H9 (cell line): ENCODE measurements around the gene CTDSPL. TPM values are rescaled to one million over a fixed set of nuclear protein-coding genes. Genes with fewer than 3 reads are reported as not detected.

Experiments used
- DNase-seq: peaks from one replicate; pipeline ENCODE4 v3.0.0-alpha.2; 2017
- H2AFZ ChIP-seq: one replicate; pipeline ENCODE4 v1.6.1; 2013; ENCODE audit warnings: mild to moderate bottlenecking, low read length, control low read depth, moderate library complexity
- H2AK5ac ChIP-seq: 2 replicates; pipeline ENCODE4 v1.6.1; 2013; ENCODE audit warnings: low read length, control low read depth, mixed read lengths; ENCODE audit not compliant: insufficient read length
- H2BK120ac ChIP-seq: one replicate; pipeline ENCODE4 v1.6.1; 2013; ENCODE audit warnings: low read depth, mild to moderate bottlenecking, low read length, control low read depth, inconsistent platforms; ENCODE audit not compliant: poor library complexity, severe bottlenecking
- H2BK12ac ChIP-seq: 2 replicates; pipeline ENCODE4 v1.6.1; 2013; ENCODE audit warnings: low read length, control low read depth, mixed read lengths, low read depth; ENCODE audit not compliant: insufficient read length
- H2BK15ac ChIP-seq: 2 replicates; pipeline ENCODE4 v1.6.1; 2013; ENCODE audit warnings: low read depth, low read length, control low read depth
- H2BK20ac ChIP-seq: one replicate; pipeline ENCODE4 v1.6.1; 2013; ENCODE audit warnings: low read depth, mild to moderate bottlenecking, low read length, control low read depth, inconsistent platforms; ENCODE audit not compliant: poor library complexity, severe bottlenecking
- H2BK5ac ChIP-seq: 2 replicates; pipeline ENCODE4 v1.6.1; 2013; ENCODE audit warnings: low read length, control low read depth, mixed read lengths; ENCODE audit not compliant: insufficient read length
- H3K14ac ChIP-seq: 2 replicates; pipeline ENCODE4 v1.6.1; 2013; ENCODE audit warnings: low read length, control low read depth; ENCODE audit not compliant: insufficient read depth
- H3K18ac ChIP-seq: 2 replicates; pipeline ENCODE4 v1.6.1; 2013; ENCODE audit warnings: low read depth, mild to moderate bottlenecking, mixed read lengths, low read length, control low read depth; ENCODE audit not compliant: insufficient read length
- H3K23ac ChIP-seq: 2 replicates; pipeline ENCODE4 v1.6.1; 2013; ENCODE audit warnings: low read length, control low read depth, mixed read lengths, low read depth; ENCODE audit not compliant: insufficient read length
- H3K23me2 ChIP-seq: 2 replicates; pipeline ENCODE4 v1.6.1; 2013; ENCODE audit warnings: low read depth, mild to moderate bottlenecking, mixed read lengths, low read length, control low read depth; ENCODE audit not compliant: insufficient read length, poor library complexity, severe bottlenecking
- H3K27ac ChIP-seq: 2 replicates; pipeline ENCODE4 v1.5.1; 2013; ENCODE audit warnings: low read length, control low read depth, mixed read lengths, low read depth; ENCODE audit not compliant: insufficient read length
- H3K27me3 ChIP-seq: 2 replicates; pipeline ENCODE4 v1.6.1; 2013; ENCODE audit warnings: low read length, control low read depth, inconsistent platforms; ENCODE audit not compliant: insufficient read depth
- H3K4ac ChIP-seq: 2 replicates; pipeline ENCODE4 v1.6.1; 2013; ENCODE audit warnings: low read depth, mild to moderate bottlenecking, control low read depth, inconsistent platforms, low read length, moderate library complexity
- H3K4me1 ChIP-seq: 2 replicates; pipeline ENCODE4 v1.6.1; 2013; ENCODE audit warnings: low read length, control low read depth, inconsistent platforms; ENCODE audit not compliant: insufficient read depth
- H3K4me2 ChIP-seq: 2 replicates; pipeline ENCODE4 v1.6.1; 2013; ENCODE audit warnings: low read length, control low read depth, mixed read lengths; ENCODE audit not compliant: insufficient read length, insufficient read depth
- H3K56ac ChIP-seq: 2 replicates; pipeline ENCODE4 v1.6.1; 2013; ENCODE audit warnings: low read depth, mild to moderate bottlenecking, mixed read lengths, low read length, control low read depth; ENCODE audit not compliant: insufficient read length
- H3K79me1 ChIP-seq: 2 replicates; pipeline ENCODE4 v1.6.1; 2013; ENCODE audit warnings: low read depth, mild to moderate bottlenecking, moderate library complexity, low read length, control low read depth, inconsistent platforms; ENCODE audit not compliant: insufficient read depth, poor library complexity, severe bottlenecking
- H3K79me2 ChIP-seq: 2 replicates; pipeline ENCODE4 v1.6.1; 2013; ENCODE audit warnings: low read length, control low read depth, inconsistent platforms; ENCODE audit not compliant: insufficient read depth
- H3K9ac ChIP-seq: 2 replicates; pipeline ENCODE4 v1.6.1; 2013; ENCODE audit warnings: low read length, control low read depth, mixed read lengths; ENCODE audit not compliant: insufficient read length; ENCODE audit errors: extremely low read depth
- H3K9me3 ChIP-seq: one replicate; pipeline ENCODE4 v1.6.1; 2013; ENCODE audit warnings: low read depth, low read length, inconsistent platforms; ENCODE audit not compliant: control insufficient read depth
- H3T11ph ChIP-seq: one replicate; pipeline ENCODE4 v1.6.1; 2013; ENCODE audit warnings: mild to moderate bottlenecking, low read length, control low read depth, inconsistent platforms
- H4K20me1 ChIP-seq: one replicate; pipeline ENCODE4 v1.6.1; 2013; ENCODE audit not compliant: control insufficient read depth, insufficient read length, insufficient read depth
- H4K5ac ChIP-seq: 2 replicates; pipeline ENCODE4 v1.6.1; 2013; ENCODE audit warnings: low read depth, mild to moderate bottlenecking, mixed read lengths, low read length, control low read depth; ENCODE audit not compliant: insufficient read length
- H4K8ac ChIP-seq: replicated peaks from 2 replicates; pipeline ENCODE4 v1.6.1; 2013; ENCODE audit warnings: low read length, control low read depth, mixed read lengths, low read depth; ENCODE audit not compliant: insufficient read length
- H4K91ac ChIP-seq: 2 replicates; pipeline ENCODE4 v1.6.1; 2013; ENCODE audit warnings: low read depth, mild to moderate bottlenecking, moderate library complexity, mixed read lengths, low read length, control low read depth; ENCODE audit not compliant: insufficient read length
- H3K27ac Mint-ChIP-seq, 3 experiments: 2 replicates in 2 of 3; 3 replicates in 1 of 3; pipeline ENCODE4 v1.8.0; 2020 to 2021; ENCODE audit warnings: mixed read lengths in 3 of 3, mild to moderate bottlenecking in 1 of 3, moderate library complexity in 1 of 3
- H3K27me3 Mint-ChIP-seq: 2 replicates; pipeline ENCODE4 v1.8.0; 2021; ENCODE audit warnings: low read depth, mild to moderate bottlenecking, moderate library complexity, mixed read lengths
- H3K36me3 Mint-ChIP-seq, 3 experiments: 2 replicates in 2 of 3; 3 replicates in 1 of 3; pipeline ENCODE4 v1.8.0; 2020 to 2021; ENCODE audit warnings: low read depth in 3 of 3, mixed read lengths in 3 of 3; ENCODE audit not compliant: insufficient read depth in 1 of 3
- H3K4me1 Mint-ChIP-seq, 2 experiments: 2 replicates each; pipeline ENCODE4 v1.8.0; 2020; ENCODE audit warnings: mixed read lengths in 2 of 2
- H3K4me3 Mint-ChIP-seq, 2 experiments: 2 replicates in 1 of 2; 3 replicates in 1 of 2; pipeline ENCODE4 v1.8.0; 2020 to 2021; ENCODE audit warnings: mild to moderate bottlenecking in 2 of 2, mixed read lengths in 2 of 2, moderate library complexity in 1 of 2
- H3K9me3 Mint-ChIP-seq, 2 experiments: 2 replicates in 1 of 2; 3 replicates in 1 of 2; pipeline ENCODE4 v1.8.0; 2020; ENCODE audit warnings: mild to moderate bottlenecking in 2 of 2, mixed read lengths in 2 of 2, moderate library complexity in 1 of 2
- WGBS: extraction: QIAGEN DNeasy Blood & Tissue Kit; methylation state at CpG from one replicate; pipeline ENCODE4 v1.1.7; 2013; ENCODE audit warnings: missing lambda C conversion rate, low lambda C conversion rate, mixed read lengths; ENCODE audit not compliant: insufficient read length; ENCODE audit errors: extremely low coverage; 5-methylcytosine and 5-hydroxymethylcytosine counted together
- total RNA-seq: library from RNA; stranded (reverse); gene quantifications from 2 replicates; pipeline ENCODE4 v1.2.1, GENCODE V29; 2021
- TF ChIP-seq, protein P1 (sequence below): fragments of 200-600 bp; sonication (generic); conservative IDR thresholded peaks from 3 replicates; pipeline ENCODE4 v1.8.0; 2021; ENCODE audit warnings: antibody characterized with exemption, mild to moderate bottlenecking

Gene CTDSPL
- total RNA-seq, 1 experiment from 2014 or later: 20.8 TPM

DNA sequence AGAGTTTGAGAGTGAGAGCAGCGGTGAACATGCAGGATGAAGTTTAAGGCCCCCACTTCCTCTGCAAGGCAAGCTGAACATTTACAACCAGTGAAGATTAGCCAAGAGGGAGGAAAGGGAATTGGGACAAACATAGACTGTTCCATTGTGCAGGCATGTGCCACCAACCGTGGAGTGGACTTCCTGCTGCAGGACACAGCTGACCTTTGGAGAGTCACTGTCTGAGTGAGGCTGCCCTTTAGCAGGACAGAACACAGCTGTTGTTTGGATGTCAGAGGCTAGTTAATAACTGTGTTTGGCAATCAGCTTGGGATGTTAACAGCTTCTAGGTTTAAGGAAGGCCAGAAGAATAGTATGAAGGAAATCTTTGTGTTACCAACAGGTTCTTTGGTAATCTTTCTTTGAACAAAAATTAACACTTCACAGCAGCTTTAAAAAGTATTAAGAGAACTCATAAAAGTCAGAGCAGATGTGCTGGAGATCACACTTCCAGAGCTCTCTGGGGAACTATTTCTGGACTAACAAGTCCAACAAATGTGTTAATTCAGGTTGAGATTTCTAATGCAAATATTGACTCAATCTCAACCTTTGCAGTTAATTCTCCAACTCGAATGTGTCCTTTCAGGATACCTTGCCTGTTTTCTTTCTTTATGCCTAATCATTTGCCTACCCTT is 31.4 kb downstream of the CTDSPL start:
- Mint-ChIP-seq H3K9me3 (no peaks in the 10 kb centered on the region), H3K4me3 (no peak overlapping the region), H3K27ac (no peak overlapping the region; a peak in 2 of 7 replicates), H3K4me1 (peaks cover 6 to 9% of the 10 kb centered on the region in 2 experiments), H3K27me3 (no peaks in the 10 kb centered on the region), H3K36me3 (no peaks in the 10 kb centered on the region)
- Histone ChIP-seq H3K9me3 (no peaks in the 10 kb centered on the region), H3K4ac (no peak overlapping the region), H2BK20ac (no peak overlapping the region), H3K23me2 (no peaks in the 10 kb centered on the region), H2BK120ac (no peak overlapping the region), H2AK5ac (no peak overlapping the region), H4K8ac (no peak overlapping the region), H2BK12ac (no peak overlapping the region), H3K79me1 (no peaks in the 10 kb centered on the region), H4K20me1 (no peaks in the 10 kb centered on the region), H2AFZ (no peak overlapping the region), H3K9ac (no peak overlapping the region), H3K18ac (no peak overlapping the region), H3T11ph (no peak overlapping the region), H4K5ac (no peak overlapping the region), H3K23ac (no peak overlapping the region), H4K91ac (no peak overlapping the region), H3K14ac (no peak overlapping the region), H3K56ac (no peak overlapping the region), H3K4me2 (no peak overlapping the region), H2BK5ac (no peak overlapping the region), H3K4me1 (0 out of 2 replicates have a peak, but pooled peaks cover 3% of the 10 kb centered on the region), H2BK15ac (no peak overlapping the region), H3K27me3 (no peaks in the 10 kb centered on the region), H3K27ac (no peak overlapping the region), H3K79me2 (no peaks in the 10 kb centered on the region)
- TF ChIP-seq, protein P1, sequence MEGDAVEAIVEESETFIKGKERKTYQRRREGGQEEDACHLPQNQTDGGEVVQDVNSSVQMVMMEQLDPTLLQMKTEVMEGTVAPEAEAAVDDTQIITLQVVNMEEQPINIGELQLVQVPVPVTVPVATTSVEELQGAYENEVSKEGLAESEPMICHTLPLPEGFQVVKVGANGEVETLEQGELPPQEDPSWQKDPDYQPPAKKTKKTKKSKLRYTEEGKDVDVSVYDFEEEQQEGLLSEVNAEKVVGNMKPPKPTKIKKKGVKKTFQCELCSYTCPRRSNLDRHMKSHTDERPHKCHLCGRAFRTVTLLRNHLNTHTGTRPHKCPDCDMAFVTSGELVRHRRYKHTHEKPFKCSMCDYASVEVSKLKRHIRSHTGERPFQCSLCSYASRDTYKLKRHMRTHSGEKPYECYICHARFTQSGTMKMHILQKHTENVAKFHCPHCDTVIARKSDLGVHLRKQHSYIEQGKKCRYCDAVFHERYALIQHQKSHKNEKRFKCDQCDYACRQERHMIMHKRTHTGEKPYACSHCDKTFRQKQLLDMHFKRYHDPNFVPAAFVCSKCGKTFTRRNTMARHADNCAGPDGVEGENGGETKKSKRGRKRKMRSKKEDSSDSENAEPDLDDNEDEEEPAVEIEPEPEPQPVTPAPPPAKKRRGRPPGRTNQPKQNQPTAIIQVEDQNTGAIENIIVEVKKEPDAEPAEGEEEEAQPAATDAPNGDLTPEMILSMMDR: no peak
- no peak for DNase-seq
- WGBS: no CpG with 5 or more reads among the region's 3 CpGs
